NCI-H226 (cell line): Measurements from ENCODE around the gene VWCE.
A peak's percentile ranks its signal among the peaks of the same experiment; 100 is the strongest.

ENCODE experiments used
- DNase-seq: peaks from one replicate; pipeline ENCODE4 v3.0.0-alpha.2; 2015

VWCE gene

DNA sequence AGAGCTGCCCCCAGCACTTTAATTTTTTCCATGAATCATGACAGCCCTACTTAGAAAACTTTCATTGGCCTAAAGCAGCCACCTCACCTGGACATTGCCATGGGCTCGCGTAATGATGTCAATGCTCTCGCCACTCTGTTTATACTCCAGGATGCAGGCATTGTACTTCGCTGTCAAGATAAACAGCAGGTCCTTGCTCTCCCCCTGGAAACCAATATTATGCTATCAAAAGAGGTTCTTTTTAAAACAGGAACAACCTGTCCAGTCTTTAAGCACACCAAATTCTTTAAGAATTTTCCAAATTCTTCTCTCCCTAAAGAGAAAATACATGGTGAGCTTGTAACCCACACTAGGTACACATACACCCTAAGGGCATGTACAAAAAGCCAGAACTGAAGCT is 34.8 kb upstream of the VWCE start:
- no peak for DNase-seq

DNA sequence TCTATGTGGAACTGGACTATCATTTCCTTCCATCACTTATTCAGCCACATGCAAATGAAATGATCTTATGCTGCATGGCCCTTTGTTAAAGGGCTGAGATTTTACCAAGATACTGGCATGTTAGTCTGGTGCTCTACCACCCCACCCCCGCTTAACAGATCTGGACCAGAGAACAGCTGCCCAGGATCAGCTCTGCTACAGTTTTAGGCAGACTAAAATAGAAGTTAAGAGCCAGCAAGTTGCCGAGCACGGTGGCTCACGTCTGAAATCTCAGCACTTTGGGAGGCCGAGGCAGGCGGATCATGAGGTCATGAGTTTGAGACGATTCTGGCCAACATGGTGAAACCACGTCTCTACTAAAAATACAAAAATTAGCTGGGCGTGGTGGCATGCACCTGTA is 33.2 kb upstream of the VWCE start:
- no peak for DNase-seq

DNA sequence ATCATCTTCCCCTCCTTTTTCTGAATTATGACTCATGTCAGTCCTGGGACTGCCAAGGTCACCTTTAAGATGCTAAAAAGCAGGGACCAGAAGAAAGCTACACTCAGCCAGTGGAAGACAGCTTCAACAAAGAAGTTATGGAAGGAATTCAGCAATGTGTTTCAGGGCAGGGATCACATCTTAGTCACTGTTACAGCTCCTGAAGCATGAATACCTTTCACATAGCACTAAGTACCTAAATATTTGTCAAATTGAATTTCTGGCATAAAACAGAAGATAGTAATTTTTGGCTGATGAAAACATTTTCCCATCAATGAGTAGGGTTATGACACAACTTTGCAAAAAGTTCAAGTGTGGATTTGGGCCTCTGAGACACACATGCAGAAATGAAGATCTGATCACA is 32.6 kb upstream of the VWCE start:
- DNase-seq: no peak

DNA sequence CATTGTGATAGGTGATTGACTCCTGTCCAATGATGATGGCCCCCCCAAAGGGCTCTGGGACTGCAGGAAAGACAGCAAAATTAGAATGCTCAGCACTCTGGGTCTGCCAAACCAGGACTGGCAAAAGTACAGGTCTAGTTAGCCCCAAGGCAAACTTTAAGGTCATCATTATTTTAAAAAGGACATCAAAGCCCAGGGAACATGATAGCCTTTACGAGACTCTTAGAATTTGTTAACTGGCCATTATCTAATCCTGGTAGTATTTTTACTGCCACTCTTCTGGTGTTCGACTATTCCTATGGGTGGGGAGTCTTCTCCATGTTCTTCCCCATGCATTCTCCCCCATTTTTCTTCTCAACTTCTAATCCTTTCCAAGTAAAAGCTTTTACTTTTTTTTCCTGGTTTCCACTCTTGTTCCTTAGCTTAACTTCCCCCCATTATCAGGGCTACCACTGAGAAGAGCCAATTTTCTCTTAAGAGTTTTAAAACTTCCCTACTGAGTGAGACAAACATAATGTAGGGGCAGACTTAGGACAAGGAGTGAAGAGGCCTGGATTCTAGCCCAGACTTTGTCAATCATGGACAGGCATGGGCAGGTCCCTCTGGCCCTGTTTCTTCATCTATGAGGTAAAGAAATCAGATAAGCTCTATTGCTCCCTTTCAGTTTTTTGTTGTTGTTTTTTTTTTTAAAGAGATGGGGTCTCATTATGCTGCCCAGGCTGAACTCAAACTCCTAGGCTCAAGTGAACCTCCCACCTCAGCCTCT is 30.7 kb upstream of the VWCE start:
- DNase-seq: no peak

DNA sequence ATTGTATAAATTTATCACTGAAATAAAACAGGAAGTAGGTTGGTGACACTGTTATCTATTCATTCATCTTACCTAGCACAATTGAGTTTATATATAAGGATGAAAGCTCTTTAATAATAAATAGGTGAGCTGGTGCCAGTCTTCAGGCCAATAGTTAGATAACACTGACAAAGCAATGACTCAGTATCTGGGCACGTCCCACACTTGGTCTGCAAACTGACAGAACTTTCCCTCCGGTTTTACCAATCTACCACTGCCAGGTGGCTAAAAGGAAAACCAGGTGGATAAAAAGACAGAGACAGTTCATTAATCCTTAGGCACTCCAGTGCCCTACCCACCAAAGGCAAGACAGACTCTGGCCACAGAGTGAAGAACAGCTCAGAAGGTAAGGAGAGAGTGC is 20.1 kb upstream of the VWCE start:
- DNase-seq: peak; percentile 43

DNA sequence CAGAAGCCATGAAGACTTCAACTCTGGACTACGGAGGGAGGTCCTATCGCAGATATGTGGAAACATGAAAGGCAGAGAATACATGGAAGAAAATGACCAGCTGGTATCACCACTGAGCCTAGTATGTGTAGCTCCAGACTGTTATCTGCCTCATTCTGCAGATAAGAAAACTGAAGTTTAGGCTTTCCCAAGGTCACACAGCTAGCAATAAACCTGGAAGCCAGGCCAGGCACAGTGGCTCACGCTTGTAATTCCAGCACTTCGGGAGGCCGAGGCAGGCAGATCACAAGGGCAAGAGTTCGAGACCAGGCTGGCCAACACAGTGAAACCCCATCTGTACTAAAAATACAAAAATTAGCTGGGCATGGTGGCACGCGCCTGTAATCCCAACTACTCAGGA is 15.6 kb upstream of the VWCE start:
- no peak for DNase-seq

DNA sequence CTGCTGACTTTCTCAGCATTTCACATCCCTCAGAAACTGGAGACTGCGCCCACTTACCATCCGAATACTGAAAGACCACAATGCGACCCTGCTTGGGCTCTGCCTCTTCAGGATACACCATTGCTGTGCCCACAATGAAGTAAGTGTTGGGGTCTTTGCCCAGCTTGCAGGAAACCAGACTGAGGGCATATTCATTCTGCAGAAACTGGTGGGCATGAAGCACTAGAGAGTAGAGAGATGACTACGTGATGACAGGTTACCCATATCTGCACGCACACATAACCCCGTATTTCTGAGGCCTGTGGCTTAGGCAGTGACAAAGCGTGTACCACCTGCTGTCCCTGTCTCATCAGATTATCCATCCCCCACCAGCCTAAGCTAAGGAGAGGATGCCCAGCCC is 14.6 kb upstream of the VWCE start:
- no peak for DNase-seq

DNA sequence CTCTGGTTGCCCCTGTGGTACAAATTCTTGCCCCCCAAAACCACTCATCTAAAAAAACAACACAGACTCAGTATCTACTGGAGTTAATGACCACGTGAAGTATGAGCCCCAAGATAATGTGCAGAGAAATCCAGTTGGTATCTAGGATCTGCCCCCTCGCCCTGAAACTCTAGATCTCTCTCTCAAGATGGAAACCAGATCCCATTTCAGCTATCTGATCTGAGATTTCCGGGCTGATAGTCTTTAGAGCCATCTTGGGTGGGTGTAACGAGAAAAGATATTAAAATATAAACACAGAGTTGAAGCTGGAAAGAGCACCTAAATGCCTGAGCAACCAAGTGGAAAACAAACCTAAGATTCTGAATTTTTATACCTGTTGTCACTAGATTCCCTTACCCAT is 14.0 kb upstream of the VWCE start:
- no peak for DNase-seq

DNA sequence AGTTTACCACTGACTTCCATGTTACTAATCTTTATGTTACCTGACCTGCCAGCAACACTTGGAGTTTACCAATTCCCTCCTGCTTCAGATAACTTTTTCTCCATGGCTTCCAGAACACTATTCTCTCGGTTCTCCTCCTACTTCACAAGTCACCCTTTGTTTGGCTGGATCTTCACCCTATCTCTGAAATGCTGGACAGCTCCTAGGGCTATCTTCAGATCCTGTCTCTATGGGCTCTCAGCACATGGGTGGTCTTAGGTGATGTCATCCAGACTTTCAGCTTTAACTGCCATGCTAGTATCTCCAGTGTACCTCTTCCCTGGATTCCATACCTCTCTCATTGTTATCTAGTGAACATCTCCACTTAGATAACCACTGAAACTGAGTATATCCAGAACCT is 12.2 kb upstream of the VWCE start:
- DNase-seq: no peak

DNA sequence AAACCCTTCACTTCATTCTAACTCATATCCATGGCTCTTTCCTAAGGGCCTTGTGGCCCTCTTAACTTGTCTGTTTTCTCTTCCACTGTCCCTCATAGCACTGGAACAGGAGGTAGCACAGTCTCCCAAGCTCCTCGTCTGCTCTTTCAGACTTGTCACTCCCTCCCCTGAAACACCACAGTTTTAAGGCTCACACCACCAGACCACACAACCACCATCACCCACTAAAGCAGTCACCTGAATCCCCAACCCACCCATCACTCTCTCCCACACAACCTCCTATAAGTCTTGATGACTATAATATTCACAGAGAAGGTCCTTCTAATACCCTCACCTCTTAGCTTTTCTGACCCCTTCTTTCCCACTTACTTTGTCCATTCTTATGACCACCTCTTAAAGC is 11.1 kb upstream of the VWCE start:
- no peak for DNase-seq

DNA sequence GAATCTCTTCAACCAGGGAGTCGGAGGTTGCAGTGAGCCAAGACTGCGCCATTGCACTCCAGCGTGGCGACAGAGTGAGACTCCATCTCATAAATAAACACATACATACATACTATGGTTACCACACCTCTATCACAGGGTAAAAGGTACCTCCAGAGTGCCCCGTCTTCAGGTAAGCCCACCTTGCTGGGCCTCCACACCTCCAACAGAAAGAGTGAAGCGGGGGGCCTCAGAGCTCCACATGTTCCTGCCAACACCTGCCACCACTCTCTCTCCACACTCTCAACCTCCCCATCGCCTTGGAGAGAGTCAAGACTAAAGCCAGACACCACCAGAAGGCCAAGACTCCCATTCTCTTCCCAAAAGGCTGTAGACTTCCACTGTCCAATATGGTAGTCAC is 10.3 kb upstream of the VWCE start:
- no peak for DNase-seq

DNA sequence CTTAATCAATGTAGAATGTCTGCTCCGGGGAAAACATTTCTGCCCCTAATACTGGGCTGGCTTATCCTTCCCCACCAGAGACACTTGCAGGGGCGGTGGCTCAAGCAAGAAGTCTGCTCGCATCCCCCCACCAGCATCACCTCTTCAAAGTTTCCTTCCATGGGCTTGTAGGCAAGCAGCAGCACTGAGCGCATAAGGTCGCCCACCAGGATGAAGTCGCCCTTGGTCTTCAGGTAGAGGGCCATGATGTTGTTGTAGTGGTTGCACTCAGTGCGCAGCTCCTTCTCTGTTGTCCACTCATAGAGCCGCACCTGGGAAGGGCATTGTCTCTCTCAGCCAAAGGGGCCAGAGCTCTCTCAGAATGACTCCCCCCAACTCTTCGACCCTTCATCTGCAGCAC is 8.6 kb upstream of the VWCE start:
- DNase-seq: no peak

DNA sequence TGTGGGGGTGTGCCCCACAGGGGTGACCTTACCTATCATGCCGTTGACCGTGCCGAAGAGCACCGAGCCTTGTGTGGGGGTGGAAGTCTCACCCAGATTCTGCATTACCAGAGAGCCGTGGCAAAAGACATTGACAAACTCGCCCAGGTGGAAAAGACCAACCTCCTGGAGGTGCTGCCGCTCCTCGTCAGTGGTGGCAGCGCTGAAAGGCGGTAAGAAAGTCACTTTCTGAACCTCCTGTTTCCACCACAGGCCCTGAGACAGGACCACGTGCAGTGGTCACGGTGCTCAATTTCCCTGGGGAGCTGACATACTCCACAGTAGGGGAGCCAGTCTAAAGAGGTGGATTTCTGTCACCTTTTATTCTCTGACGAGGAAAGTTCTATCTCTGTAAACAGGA is 7.4 kb upstream of the VWCE start:
- no peak for DNase-seq

DNA sequence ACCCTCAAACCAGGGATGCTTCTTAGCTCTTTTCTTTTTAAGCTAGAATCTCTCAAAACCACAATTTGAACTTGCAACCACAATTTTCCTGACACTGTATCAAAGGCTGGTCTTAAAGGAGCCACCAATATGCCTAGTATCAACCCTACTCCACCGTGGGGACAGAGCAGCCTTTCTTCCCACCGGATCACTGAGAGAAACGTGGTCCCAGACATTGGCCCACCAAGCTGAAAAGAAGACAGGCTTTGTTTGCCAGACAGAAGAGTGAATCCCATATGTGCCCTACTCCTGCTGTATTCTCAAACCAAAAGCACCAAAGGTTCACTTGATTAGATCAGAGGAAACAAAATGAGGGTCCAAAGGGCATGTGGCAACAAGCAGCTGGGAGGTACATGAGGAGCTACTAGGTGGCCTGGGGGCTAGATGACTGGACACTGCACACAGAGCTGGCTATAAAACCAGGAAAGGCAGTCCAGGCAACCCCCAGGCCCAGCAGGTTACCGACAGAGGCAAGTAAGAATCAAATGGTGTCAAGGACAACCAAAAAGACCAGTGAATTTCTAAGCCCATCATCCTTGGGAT is 3.6 kb upstream of the VWCE start:
- DNase-seq: no peak

DNA sequence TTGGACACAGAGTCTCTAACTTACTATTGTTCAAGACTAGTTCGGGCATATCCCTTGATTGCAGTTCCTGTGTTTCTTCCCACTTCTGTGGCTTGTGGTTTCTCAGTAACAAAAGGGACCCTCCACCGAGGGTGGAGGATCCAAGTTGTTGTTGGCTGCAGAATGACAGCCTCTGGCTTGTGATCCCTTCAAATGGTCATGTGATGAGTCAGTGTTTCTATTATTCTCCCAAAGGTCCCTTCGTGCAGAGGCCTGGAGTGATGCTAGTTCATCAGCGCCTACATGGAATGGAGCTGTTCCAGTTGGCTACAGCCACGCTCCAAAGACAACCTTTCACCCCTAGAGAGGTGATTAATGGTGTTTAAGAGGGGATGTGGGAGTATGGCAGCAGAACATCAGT is 2.6 kb upstream of the VWCE start:
- DNase-seq: peak; percentile 64

DNA sequence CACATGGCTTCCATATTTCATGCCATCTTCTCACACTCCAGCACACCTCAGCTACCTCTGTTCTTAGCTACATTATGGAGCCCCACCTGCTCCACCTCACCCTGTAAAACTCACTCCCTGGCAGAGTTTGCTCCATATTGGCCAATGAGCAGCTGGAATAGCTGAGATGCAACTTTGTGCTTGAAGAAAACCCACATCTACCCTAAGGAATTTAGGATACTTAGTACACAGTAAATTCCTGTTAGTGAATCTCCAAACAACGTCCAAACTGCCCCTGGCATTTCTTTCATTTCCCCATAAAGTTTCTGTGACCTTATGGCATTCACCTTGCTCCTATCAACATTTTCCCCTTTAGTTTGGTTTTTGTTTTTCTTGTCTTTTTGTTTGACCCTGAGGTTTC is 2.2 kb upstream of the VWCE start:
- peak; percentile 12 for DNase-seq

DNA sequence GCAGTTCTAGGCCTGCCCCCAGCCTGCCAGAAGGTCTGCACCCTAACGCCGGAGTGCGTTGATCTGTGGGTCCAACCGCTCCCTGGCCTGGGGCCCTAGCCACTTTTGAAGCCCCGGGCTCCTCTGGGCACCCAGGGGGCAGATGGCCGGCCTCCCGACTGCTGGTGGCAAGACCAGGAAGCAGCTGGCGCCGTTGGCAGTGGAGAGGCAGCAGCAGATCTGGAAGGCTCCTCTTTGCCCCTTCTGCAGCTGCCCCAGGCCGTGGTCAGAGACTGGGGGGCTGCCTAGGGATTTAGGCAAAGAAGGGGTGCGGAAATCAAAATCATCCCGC is 445 bp upstream of the VWCE start:
- DNase-seq: no peak

DNA sequence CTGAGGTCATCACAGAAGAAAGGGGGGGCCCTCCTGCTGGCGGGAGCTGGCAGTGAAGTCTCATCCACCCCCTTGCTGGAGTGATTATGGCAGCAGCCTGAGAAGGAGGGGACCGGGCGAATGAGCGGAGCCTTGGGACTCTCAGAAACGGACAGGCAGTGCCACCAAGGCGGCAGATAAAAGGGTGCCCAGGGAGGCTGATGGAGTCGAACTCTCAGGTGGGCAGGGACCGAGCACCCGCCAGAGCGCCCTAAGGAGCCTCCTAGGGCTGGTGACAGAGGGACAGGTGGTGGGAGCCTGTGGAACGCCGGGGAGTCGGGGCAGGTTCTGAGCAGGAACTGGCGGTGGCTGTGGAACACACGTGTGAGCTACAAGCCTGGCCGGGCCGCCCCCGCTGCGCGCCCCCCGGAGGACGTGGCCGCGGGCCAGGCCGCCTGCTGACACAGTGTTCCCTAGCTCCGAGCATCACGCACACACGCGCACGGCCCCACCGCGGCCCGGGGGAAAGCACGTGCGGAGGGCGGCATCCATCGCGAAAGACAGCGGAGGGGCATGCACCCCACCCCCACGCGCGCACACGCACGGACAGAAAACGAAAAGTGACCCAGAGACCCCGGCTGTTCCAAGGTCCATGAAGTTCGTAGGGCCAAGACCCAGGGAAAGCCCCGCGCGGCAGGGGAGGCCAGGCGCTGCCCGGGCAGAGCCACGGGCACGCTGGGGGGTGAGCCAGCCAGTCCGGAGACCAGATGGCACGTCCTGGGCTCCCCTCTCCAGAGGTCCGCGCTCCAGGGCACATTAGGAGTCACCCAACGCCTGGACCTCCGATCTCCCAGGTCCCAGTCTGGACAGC is 1.0 kb downstream of the VWCE start:
- no peak for DNase-seq

DNA sequence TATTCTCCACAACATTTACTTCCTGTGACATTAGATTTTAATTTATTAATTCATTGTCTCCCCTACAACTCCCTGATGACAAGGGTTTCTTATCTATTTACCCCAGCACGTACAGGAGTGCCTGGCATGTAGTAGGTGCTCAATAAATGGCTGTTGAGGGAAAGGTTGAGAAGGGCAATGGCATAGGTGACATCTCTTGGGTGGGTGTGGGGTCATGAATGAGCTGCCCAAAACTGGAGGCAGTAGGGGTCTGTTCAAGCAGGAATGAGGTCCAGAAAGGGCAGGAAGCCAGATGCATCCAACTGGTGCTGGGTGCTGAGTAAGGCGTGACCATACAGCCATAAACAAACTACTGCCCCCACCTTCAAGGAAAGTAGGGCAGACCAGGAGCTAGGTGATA is 2.8 kb downstream of the VWCE start:
- DNase-seq: no peak

DNA sequence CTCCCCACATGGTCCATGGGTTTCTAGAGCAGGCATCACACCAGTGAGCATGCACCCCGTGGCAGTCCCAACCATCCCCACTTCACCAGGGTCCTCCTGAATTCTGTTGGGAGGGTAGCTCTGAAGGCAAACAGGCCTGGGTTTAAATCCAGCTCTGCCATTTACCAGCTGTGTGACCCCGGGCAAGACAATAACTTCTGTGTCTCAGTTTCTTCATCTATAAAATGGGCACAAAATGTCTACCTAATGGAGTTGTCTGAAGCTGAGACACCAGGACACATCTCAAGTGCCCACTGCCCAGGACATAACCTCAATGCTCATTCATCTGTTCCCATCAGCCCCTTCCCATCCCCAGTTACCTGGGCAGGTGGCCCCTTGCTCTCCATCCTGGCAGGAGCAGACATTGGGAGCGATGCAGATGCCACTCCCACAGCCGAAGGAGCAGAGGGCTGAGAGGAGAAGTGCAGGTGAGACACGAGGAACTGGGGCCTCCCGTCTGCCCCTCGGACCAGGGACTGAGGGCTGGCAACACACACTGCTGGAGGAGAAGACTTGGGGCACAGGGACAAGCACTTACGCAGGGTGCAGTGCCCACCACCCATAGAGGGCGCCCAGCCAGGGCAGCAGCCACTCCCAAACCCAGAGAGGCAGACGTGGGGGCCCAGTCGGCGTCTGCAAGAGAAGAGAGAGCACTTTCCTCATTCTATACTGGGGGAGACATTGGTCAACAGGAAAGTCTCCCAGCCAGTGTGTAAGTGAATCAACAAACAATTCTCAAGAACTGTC is 4.0 kb downstream of the VWCE start:
- DNase-seq: no peak

DNA sequence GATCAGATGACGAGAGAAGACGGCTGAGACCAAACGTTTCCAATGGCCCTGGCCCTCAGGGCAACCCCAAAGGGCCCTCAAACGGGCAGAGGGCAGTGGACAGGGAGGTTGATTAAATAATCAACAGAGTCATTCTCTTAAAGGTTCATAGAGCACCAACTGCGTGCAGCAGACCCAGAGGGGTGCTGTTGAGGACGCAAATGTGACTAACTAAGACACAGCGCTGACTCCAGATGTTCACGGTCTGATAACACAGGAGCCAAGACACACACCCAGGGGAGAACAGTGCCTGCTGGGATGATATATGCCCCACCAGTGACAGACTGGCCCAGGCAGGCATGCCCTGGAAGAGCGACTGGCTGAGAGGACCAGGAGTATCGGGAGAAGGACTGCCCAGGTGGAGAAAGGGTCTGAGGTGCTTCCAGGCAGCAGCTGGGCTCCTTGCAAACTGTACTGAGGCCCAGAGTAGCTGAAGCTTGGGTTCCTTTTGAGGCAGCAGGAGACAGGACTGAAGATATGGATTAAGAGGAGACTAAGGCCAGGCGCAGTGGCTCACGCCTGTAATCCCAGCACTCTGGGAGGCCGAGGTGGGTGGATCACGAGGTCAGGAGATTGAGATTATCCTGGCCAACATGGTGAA is 7.7 kb downstream of the VWCE start:
- DNase-seq: no peak

DNA sequence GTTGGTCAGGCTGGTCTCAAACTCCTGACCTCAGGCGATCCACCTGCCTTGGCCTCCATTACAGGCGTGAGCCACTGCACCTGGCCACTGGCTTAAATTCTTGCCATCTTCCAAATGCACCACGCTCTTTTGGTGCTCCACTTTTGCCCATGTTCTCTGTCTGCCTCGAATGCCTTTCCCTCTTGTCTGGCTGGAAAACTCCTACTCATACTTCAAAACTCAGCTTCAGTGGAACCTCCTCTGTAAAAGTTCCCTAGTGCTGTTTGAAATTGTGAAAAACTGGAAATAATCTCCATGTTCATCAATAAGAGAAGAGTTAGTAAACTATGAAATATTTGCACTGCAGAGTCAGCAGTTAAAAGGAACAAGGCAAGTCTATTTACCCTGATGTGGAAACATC is 11.5 kb downstream of the VWCE start:
- no peak for DNase-seq
